ENCODE results near the gene GAK.

GAK gene

DNA sequence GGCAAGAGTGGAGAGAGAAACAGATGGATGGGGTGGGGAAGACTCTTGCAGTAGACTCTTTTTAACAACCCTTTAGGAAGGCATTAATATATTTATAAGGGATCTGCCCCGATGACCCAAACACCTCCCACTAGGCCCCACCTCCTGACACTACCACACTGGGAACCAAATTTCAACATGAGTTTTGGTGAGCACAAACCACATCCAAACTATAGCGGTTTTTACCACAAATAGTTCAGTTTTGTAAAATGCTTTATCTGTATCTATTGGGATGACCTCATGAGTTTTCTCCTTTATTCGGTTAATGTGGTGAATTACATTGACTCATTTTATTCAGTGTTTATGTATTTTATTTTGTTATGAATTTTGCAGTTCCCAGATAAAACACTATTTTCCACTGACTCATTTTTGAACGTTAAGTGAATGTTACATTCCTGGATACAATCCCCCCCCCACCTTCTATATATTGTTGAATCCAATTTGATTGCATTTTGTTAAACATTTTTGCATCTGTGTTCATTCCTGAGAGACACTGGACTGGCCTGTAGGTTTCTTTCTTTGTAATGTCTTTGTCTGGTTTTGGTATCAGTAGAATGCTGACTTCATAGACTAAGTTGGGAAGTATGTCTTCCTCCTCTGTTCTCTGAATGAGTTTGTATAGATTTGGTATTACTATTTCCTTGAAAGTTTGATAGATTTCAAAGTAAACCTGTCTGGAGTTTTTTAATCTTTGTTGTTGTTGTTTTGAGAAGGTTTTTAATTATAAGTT, 92.3 kb downstream of the GAK start:
- no peak for DNase-seq

DNA sequence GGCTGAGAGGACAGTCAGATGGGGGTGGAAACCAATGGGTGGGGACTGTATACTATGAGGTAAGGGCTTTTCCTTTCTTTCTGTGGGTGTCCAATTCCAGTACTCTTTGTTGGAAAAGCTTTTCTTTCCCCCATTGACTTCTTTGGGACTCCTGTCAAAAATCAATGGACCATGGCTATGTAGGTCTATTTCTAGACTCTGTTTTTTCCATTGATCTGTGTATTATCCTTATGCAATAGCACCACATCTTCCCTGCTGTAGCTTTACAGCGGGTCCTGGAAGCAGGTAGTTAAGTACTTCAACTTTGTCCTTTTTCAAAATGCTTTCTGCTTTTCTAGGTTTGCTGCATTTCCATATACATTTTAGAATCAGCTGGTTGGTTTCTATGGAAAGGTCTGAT, 94.3 kb downstream of the GAK start:
- DNase-seq = no peak

GRCh38 chr4:836750-837301, 95.3 kb downstream of the GAK start:
- DNase-seq = no peak

GRCh38 chr4:836003-836511, 96.1 kb downstream of the GAK start:
- DNase-seq = no peak

DNA sequence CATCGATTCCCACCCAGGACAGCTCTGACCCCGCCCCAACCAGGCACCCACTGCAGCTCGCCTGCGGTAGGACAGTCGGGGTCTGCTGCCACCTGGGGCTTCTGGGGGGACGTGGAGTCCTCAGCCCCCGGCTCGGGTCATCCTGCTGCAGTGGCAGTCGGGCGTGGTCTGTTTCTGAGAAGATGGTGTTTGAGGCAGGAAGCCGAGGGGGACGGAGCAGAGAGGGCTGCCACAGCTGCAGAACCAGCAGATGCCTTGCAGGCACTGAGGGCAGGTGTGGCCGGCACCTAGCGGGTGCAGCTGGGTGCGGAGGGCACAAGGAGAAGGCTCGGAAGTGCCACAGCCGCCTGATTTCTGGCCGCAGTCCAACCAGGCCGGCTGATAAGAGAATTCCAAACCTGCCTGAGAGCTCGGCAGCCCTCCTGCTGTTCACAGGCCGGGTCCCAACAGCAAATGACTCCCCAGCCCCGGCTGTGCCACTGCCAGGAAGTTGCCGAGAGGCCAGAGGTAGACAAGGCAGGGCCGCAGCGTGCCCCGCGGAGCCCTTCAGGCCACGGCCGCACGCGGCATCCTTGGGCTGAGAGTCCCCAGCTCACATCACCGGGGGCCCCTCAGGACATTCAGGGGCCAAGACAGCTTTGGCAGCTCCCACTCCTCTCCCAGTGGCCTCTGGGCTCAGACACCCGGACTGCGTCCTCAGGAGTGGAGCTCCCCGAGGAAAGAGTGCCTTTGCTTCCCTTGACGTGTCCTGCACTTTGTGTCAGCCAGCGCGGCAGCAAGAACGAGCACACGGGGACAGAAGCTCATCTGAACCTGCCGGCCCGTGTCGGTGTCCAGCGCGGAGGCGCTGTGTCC, 96.7 kb downstream of the GAK start:
- no peak for DNase-seq

DNA sequence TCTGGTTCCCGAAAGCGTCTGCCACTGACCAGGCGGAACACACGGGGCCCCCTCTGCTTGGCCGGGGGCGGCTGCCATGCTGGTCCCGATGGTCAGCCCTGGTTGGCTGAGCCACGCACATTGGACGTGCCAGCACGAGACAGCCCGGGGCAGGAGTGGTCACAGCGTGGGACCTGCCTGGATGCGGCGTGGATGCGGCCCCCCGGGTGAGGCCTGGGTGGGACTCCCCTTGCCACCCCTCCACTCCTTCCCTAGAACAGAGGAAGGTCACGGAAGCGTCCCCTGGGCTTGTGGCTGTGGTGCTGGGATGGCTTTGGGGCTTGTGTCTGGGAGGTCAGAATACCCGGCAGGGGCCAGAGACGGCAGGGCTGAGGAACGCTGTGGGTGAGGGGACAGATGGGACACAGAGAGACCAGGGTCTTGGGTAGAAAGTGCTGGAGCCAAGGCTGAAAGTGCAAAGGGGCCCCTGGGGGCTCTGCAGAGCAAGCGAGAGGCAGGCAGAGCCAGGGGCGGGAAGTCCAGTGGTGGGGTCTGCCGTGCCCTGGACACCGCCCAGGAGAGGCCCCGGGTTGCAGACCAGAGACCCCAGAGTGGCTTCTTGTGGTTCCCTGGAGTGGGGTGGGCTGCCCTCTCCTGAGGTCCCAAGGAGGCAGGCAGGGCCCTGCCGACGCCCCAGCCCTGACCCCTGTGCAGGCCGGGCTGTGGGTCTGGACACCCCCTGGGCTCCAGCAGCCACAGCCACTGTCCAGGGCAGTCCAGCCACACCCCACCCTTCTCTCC, 97.6 kb downstream of the GAK start:
- DNase-seq = no peak

DNA sequence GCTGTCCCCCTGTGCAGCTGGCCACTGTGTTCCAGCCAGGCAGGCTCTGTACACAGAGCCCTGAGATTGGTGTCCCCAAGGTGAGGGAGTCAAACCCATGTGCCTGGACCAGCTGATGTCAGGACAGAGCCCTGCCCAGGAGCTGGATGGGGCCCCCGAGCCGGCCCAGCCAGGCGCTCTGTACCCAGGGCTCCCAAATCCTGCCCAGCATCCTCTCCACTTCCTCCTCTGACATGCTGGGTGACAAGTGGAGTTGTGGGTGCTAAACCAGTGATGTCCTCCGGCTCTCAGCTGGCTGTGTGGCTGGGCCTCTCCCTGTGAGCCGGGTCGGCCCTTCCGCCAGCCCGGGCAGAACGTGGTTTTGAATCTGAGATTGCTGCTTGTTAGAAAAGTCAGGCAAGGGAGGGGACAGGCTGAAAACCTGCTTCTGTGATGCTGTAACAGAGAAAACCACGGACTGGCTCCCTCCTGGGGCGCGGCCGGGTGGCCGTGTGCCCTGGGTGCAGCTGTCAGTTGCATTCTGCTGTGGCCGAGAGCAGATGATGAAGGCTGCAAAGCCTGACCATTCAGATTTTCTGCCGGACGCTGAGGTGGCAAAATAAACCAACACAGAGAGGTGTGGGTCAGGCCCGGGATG, 98.3 kb downstream of the GAK start:
- no peak for DNase-seq

DNA sequence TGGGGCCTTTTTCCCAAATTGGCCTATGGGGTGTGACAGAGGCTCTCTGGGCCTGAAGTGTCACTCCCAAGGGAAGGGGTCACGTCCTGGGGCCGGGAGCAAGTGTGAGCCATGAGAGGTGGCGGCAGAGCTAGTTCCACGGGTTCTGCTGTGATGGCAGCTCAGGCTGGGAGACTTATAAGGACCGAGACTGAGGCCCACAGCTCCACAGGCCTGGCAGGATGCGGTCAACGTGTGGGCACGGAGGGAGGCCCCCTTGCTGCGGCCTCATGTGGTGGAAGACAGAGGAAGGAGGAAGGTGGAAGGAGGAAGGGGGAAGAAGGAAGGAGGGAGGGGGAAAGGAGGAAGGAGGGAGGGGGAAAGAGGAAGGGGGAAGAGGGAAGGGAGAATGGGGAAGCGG, 99.0 kb downstream of the GAK start:
- DNase-seq = no peak

DNA sequence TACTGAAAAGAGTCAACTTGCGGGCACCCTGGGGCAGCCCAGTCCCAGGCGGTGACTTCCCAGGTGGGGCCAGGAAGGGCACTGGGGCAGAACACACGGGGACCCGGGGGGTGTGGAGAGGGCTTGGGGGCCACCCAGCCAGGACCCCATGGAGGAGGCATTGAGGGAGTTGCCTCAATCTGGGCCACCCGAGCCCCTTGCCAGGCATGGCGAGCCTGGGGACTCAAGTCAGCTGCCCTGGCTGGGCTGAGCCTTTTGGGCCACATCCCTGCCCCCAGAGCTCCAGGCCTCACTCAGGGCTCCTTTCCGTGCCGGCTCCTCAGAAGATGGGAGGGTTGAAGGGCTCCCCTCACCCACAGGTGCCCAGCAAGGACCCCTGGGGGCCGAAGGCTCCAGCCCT, 99.6 kb downstream of the GAK start:
- no peak for DNase-seq

DNA sequence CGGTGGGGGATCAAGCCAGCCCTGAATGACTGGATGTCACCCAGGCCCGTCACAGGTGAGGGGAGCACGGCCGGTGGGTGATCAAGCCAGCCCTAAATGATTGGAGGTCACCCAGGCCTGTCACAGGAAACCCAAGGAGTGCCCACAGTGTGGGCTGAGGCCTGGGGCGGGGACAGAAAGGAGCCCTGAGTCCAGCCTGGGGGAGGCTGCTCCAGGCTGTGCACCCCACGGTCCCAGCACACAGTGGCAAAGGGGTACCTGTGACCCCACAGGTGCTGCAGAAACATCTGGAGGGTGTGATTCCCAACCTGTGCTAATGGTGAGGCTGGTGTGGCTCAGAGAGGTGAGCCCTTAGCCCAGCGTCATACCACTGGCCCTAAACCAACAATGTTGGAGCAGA, 100.0 kb downstream of the GAK start:
- DNase-seq = no peak

GRCh38 chr4:831483-831805, 100.7 kb downstream of the GAK start:
- DNase-seq = no peak

GRCh38 chr4:830601-831482, 101.3 kb downstream of the GAK start:
- no peak for DNase-seq

DNA sequence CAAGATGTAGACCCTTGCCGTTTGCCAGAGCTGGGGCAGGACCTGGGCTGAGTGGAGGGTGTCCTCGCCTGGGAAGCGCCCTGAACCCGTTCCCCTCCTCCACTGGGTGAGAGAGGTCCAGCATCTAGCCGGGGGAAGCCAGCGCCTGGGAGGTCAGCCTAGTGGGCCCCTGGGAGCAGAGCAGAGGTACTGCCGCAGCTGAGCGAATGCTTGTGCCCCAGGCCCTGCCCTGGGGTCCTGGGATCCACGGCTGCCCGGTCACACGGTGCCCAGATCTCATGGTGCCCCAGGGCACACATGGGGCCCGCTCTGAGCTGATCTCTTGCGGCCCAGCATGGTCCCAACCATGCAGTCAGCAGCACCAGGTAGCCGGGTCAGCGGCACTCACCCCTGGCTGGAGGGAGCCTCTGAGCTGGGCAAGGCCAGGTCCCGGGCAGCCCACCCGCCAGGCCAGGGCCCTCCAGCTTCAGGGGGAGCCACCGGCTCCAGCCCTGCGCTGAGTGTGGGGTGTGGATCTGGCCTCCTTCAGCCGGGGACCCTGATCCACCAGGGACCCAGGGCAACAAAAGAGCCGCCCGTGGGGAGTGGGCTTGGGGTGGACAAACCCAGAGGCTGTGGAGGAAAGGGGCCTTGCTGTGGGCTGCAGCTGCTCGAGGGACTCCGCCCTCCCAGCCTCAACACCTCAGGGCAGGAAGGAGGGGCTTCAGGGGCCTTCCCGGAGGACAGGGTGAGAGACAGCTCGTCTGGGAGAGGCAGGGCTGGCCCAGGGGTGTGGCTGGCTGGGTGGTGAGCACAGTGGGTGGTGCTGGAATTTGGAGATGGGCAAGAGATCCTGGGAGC, 102.1 kb downstream of the GAK start:
- no peak for DNase-seq

GRCh38 chr4:829291-829690, 102.8 kb downstream of the GAK start:
- DNase-seq = no peak

- no peak for DNase-seq
These were observed 103.4 kb downstream of the GAK start for GRCh38 chr4:828641-829271.

GRCh38 chr4:827209-828081, 104.7 kb downstream of the GAK start:
- no peak for DNase-seq

- no peak for DNase-seq
These were observed 105.5 kb downstream of the GAK start for GRCh38 chr4:826508-827208.

GRCh38 chr4:825971-826330, 106.2 kb downstream of the GAK start, which contains the start of gene CPLX1:
TSS of gene CPLX1 (minus strand) at chr4:826129. CDS start at chr4:824522, 1,607 bp downstream.
- no peak for DNase-seq
